MM.1S (cell line): ENCODE measurements around the gene HDAC7.

ENCODE experiments used
- CTCF ChIP-seq: fragments of 300-600 bp; sonication (generic); IDR thresholded peaks from 2 replicates; pipeline ENCODE4 v1.5.1; 2016; ENCODE audit warnings: antibody characterized with exemption, low read length, mixed read lengths
- EZH2 ChIP-seq: fragments of 300-600 bp; sonication (generic); optimal IDR thresholded peaks from 2 replicates; pipeline ENCODE3; 2017; ENCODE audit warnings: low read depth, mild to moderate bottlenecking, antibody characterized with exemption, low read length, mixed read lengths
- EZH2phosphoT487 ChIP-seq: fragments of 300-600 bp; sonication (generic); IDR thresholded peaks from 2 replicates; pipeline ENCODE4 v1.6.1; 2018; ENCODE audit warnings: antibody characterized with exemption, low read length

GRCh38 chr12:47799357-47799955 is 20.2 kb downstream of the HDAC7 start:
- TF ChIP-seq CTCF (no peak), EZH2phosphoT487 (no peak), EZH2 (no peak)
